CD14-positive monocyte (primary cell): ENCODE data around the gene POGZ. TPM values are rescaled to one million over a fixed set of nuclear protein-coding genes. Genes with fewer than 3 reads are reported as not detected.
"Not testable (repeated sequence)": the region's sequence is repeated elsewhere in the genome, so short reads cannot be mapped to it uniquely, and the experiment has no call there.

Source experiments
- DNase-seq, 3 donors: peaks; one replicate each; pipeline ENCODE4 v3.0.0-alpha.2; 2011 to 2022
- H2AFZ ChIP-seq: 2 replicates; pipeline ENCODE4 v1.6.0; 2012; ENCODE audit warnings: mild to moderate bottlenecking, low read depth, low read length, inconsistent platforms; ENCODE audit not compliant: insufficient read depth, poor library complexity, severe bottlenecking
- H3K27ac ChIP-seq, 2 donors: 1 replicate in 1 of 2; 2 replicates in 1 of 2; pipeline ENCODE4 v1.5.1; 2012 to 2013; ENCODE audit warnings: low read length in 2 of 2, control low read depth in 1 of 2, inconsistent platforms in 1 of 2, low read depth in 1 of 2, mild to moderate bottlenecking in 1 of 2
- H3K27me3 ChIP-seq, 2 donors: one replicate each; pipeline versions ENCODE4 v1.6.0 to v1.6.1; 2011 to 2013; ENCODE audit warnings: low read length in 2 of 2; ENCODE audit not compliant: control insufficient read depth in 2 of 2, insufficient read depth in 2 of 2
- H3K36me3 ChIP-seq, 2 donors: replicated peaks in 1 of 2; 1 replicate in 1 of 2; 2 replicates in 1 of 2; pipeline versions ENCODE4 v1.5.1 to v1.6.1; 2012 to 2013; ENCODE audit warnings: low read length in 2 of 2, control low read depth in 1 of 2, inconsistent platforms in 1 of 2, mild to moderate bottlenecking in 1 of 2; ENCODE audit not compliant: insufficient read depth in 2 of 2, control insufficient read depth in 1 of 2
- H3K4me1 ChIP-seq, 2 donors: 1 replicate in 1 of 2; 2 replicates in 1 of 2; pipeline versions ENCODE4 v1.5.1 to v1.6.1; 2012 to 2013; ENCODE audit warnings: low read length in 2 of 2, control low read depth in 1 of 2, inconsistent platforms in 1 of 2, mild to moderate bottlenecking in 1 of 2, moderate library complexity in 1 of 2; ENCODE audit not compliant: insufficient read depth in 2 of 2, control insufficient read depth in 1 of 2
- H3K4me2 ChIP-seq: replicated peaks from 2 replicates; pipeline ENCODE3; 2012; ENCODE audit warnings: low read length, moderate library complexity, mild to moderate bottlenecking; ENCODE audit not compliant: poor library complexity, severe bottlenecking; ENCODE audit errors: extremely low read depth
- H3K4me3 ChIP-seq, 3 experiments: fragments of 200-600 bp in 1 of 3; sonication (generic) in 1 of 3; replicated peaks in 1 of 3; 1 replicate in 2 of 3; 2 replicates in 1 of 3; pipeline ENCODE4 v1.5.1; 2011 to 2013; ENCODE audit warnings: low read length in 3 of 3, mild to moderate bottlenecking in 3 of 3, control low read depth in 2 of 3, low read depth in 2 of 3, inconsistent platforms in 1 of 3, moderate library complexity in 1 of 3
- H3K79me2 ChIP-seq: 2 replicates; pipeline ENCODE4 v1.6.0; 2012; ENCODE audit warnings: mild to moderate bottlenecking, control low read depth, inconsistent platforms, low read length, moderate library complexity; ENCODE audit not compliant: insufficient read depth
- H3K9ac ChIP-seq: 2 replicates; pipeline ENCODE4 v1.6.0; 2017; ENCODE audit warnings: low read length, mild to moderate bottlenecking; ENCODE audit not compliant: insufficient read depth, poor library complexity, severe bottlenecking
- H3K9me3 ChIP-seq, 2 donors: replicated peaks in 1 of 2; 1 replicate in 1 of 2; 2 replicates in 1 of 2; pipeline versions ENCODE4 v1.5.1 to v1.6.1; 2012 to 2013; ENCODE audit warnings: low read length in 2 of 2, control low read depth in 1 of 2; ENCODE audit not compliant: control insufficient read depth in 1 of 2, insufficient read depth in 1 of 2
- H4K20me1 ChIP-seq: 2 replicates; pipeline ENCODE4 v1.6.0; 2012; ENCODE audit warnings: mild to moderate bottlenecking, low read length, control low read depth, moderate library complexity; ENCODE audit not compliant: insufficient read depth
- H3K27ac Mint-ChIP-seq, 7 donors: one replicate each; pipeline ENCODE4 v1.8.0; 2020; ENCODE audit warnings: mild to moderate bottlenecking in 7 of 7, mixed read lengths in 7 of 7, moderate library complexity in 6 of 7, inconsistent platforms in 2 of 7
- H3K27me3 Mint-ChIP-seq, 3 donors: one replicate each; pipeline ENCODE4 v1.8.0; 2021 to 2022; ENCODE audit warnings: low read depth in 3 of 3, mild to moderate bottlenecking in 3 of 3, mixed read lengths in 3 of 3, moderate library complexity in 3 of 3, inconsistent platforms in 1 of 3
- H3K36me3 Mint-ChIP-seq, 2 donors: one replicate each; pipeline ENCODE4 v1.8.0; 2020; ENCODE audit warnings: mixed read lengths in 2 of 2, inconsistent platforms in 1 of 2, mild to moderate bottlenecking in 1 of 2
- H3K4me1 Mint-ChIP-seq: one replicate; pipeline ENCODE4 v1.8.0; 2020; ENCODE audit warnings: mild to moderate bottlenecking, mixed read lengths
- H3K4me3 Mint-ChIP-seq, 2 donors: one replicate each; pipeline ENCODE4 v1.8.0; 2020; ENCODE audit warnings: mild to moderate bottlenecking in 2 of 2, mixed read lengths in 2 of 2, moderate library complexity in 1 of 2
- H3K9me3 Mint-ChIP-seq, 7 donors: one replicate each; pipeline ENCODE4 v1.8.0; 2020 to 2022; ENCODE audit warnings: mixed read lengths in 7 of 7, mild to moderate bottlenecking in 6 of 7, moderate library complexity in 6 of 7, inconsistent platforms in 2 of 7
- CTCF ChIP-seq: fragments of 200-600 bp; IDR thresholded peaks from one replicate; pipeline ENCODE4 v1.8.0; 2022; ENCODE audit warnings: antibody characterized with exemption, mild to moderate bottlenecking
- WGBS: methylation state at CpG from one replicate; pipeline ENCODE4 v1.1.5; 2013; ENCODE audit warnings: missing lambda C conversion rate; ENCODE audit not compliant: insufficient coverage; 5-methylcytosine and 5-hydroxymethylcytosine counted together
- intact Hi-C, 2 donors: fragments of 100-400 bp; cut with micrococcal nuclease; formaldehyde crosslinking; loops; one replicate each; pipeline versions ENCODE4 v1.15.0 to v1.15.1; 2023
- polyA plus RNA-seq, 3 donors: library from polyadenylated mRNA; depleted of rRNA in 1 of 3; unstranded in 2 of 3; stranded (reverse) in 1 of 3; fragments of 300-500 nt in 2 of 3; fragments of >200 nt in 1 of 3; fragmentation: Illumina TruSeq in 2 of 3; gene quantifications; 1 replicate in 2 of 3; 2 replicates in 1 of 3; pipeline ENCODE4 v1.2.3, GENCODE V29; 2012 to 2021

Gene POGZ
- polyA plus RNA-seq, 3 donors, result 0.75 to 41.7 (median 1.8) TPM

- H3K4me3 Mint-ChIP-seq, result no peak overlapping the region
- intact Hi-C loops, result no loop called here
Measured at GRCh38 chr1:151393583-151393982, 65.7 kb downstream of the POGZ start.

GRCh38 chr1:151391079-151391563 is 68.2 kb downstream of the POGZ start:
- Mint-ChIP-seq H3K4me1 (no peaks in the 10 kb centered on the region), H3K4me3 (no peak overlapping the region), H3K27me3 (peaks cover 0 to 10% (median 3%) of the 10 kb centered on the region in 3 donors), H3K27ac (no peak overlapping the region), H3K36me3 (no peaks in the 10 kb centered on the region), H3K9me3 (peaks cover 0 to 5% (median 4%) of the 10 kb centered on the region in 7 donors)
- intact Hi-C loops, result no loop called here
- no peaks in the 10 kb centered on the region for H3K4me1 ChIP-seq
- H4K20me1 ChIP-seq, result no peaks in the 10 kb centered on the region
- no peaks in the 10 kb centered on the region for H3K36me3 ChIP-seq
- H3K4me2 ChIP-seq, result no peak overlapping the region
- H3K9ac ChIP-seq, result no peak overlapping the region
- no peaks in the 10 kb centered on the region for H3K79me2 ChIP-seq
- H3K27me3 ChIP-seq, result no peaks in the 10 kb centered on the region
- WGBS, result no CpG with 5 or more reads among the region's 3 CpGs
- H3K27ac ChIP-seq, result no peak overlapping the region
- no peak for TF ChIP-seq CTCF
- DNase-seq, result no peak
- no peak overlapping the region for H2AFZ ChIP-seq
- H3K9me3 ChIP-seq, result no peaks in the 10 kb centered on the region
- no peak overlapping the region for H3K4me3 ChIP-seq

More at GRCh38 chr1:151393583-151393982, 65.7 kb downstream of the POGZ start:
- H3K9me3 Mint-ChIP-seq, result peaks cover 0 to 6% (median 4%) of the 10 kb centered on the region in 7 donors
- no peak overlapping the region for H2AFZ ChIP-seq
- H3K4me1 ChIP-seq, result no peaks in the 10 kb centered on the region
- no peak overlapping the region for H3K4me2 ChIP-seq
- no peaks in the 10 kb centered on the region for H4K20me1 ChIP-seq
- no peak overlapping the region for H3K27ac ChIP-seq
- no peak for TF ChIP-seq CTCF
- H3K9me3 ChIP-seq, result no peaks in the 10 kb centered on the region
- H3K36me3 ChIP-seq, result no peaks in the 10 kb centered on the region
- no peaks in the 10 kb centered on the region for H3K79me2 ChIP-seq
- no peaks in the 10 kb centered on the region for H3K36me3 Mint-ChIP-seq
- no peaks in the 10 kb centered on the region for H3K4me1 Mint-ChIP-seq
- peaks cover 0 to 17% (median 3%) of the 10 kb centered on the region in 3 donors for H3K27me3 Mint-ChIP-seq
- no peaks in the 10 kb centered on the region for H3K27me3 ChIP-seq
- H3K9ac ChIP-seq, result no peak overlapping the region
- H3K4me3 ChIP-seq, result no peak overlapping the region
- no peak for DNase-seq
- no peak overlapping the region for H3K27ac Mint-ChIP-seq

GRCh38 chr1:151390221-151391078 is 68.8 kb downstream of the POGZ start:
- H3K36me3 ChIP-seq, H3K79me2 ChIP-seq, H2AFZ ChIP-seq, H3K4me3 Mint-ChIP-seq, H3K4me2 ChIP-seq, H3K27me3 ChIP-seq, DNase-seq, intact Hi-C loops, H3K4me1 ChIP-seq, H3K9me3 Mint-ChIP-seq, H3K4me3 ChIP-seq, H3K4me1 Mint-ChIP-seq, H3K36me3 Mint-ChIP-seq, H3K27ac ChIP-seq, H3K9me3 ChIP-seq, H3K9ac ChIP-seq, H4K20me1 ChIP-seq: not testable (repeated sequence)
- Mint-ChIP-seq H3K27ac (peak overlapping the region in 1 of 7 donors; percentile 40), H3K27me3 (peaks cover 0 to 10% (median 3%) of the 10 kb centered on the region in 3 donors)
- WGBS, result 98% methylated on average over 8 of the region's 22 CpGs
